ENCODE measurements around the gene POLR2E.
"Not testable (repeated sequence)": the region's sequence is repeated elsewhere in the genome, so short reads cannot be mapped to it uniquely, and the experiment has no call there.

The POLR2E gene

GRCh38 chr19:1125601-1126467, 30.7 kb upstream of the POLR2E start:
- DNase-seq, result no peak

- no peak for DNase-seq
Observed at GRCh38 chr19:1123885-1124677, 28.9 kb upstream of the POLR2E start.

- no peak for DNase-seq
Observed at GRCh38 chr19:1123381-1123780, 28.2 kb upstream of the POLR2E start.

- DNase-seq, result peak; percentile 59
Observed at GRCh38 chr19:1122972-1123363, 27.8 kb upstream of the POLR2E start.

GRCh38 chr19:1122021-1122971, 27.1 kb upstream of the POLR2E start:
- no peak for DNase-seq

- DNase-seq, result no peak
Observed at GRCh38 chr19:1121395-1121794, 26.2 kb upstream of the POLR2E start.

- DNase-seq, result no peak
Observed at GRCh38 chr19:1119475-1120217, 24.5 kb upstream of the POLR2E start.

GRCh38 chr19:1118999-1119398, 23.8 kb upstream of the POLR2E start:
- DNase-seq, result no peak

- DNase-seq, result no peak
Observed at GRCh38 chr19:1117654-1118053, 22.5 kb upstream of the POLR2E start.

GRCh38 chr19:1116726-1117581, 21.8 kb upstream of the POLR2E start:
- no peak for DNase-seq

GRCh38 chr19:1115646-1116420, 20.7 kb upstream of the POLR2E start:
- no peak for DNase-seq

- DNase-seq, result not testable (repeated sequence)
Observed at GRCh38 chr19:1114728-1115127, 19.6 kb upstream of the POLR2E start.

GRCh38 chr19:1113986-1114483, 18.9 kb upstream of the POLR2E start:
- DNase-seq, result no peak

GRCh38 chr19:1113030-1113985, 18.1 kb upstream of the POLR2E start:
- DNase-seq, result peak; percentile 88

GRCh38 chr19:1112268-1113029, 17.3 kb upstream of the POLR2E start:
- DNase-seq, result no peak

GRCh38 chr19:1111641-1112267, 16.6 kb upstream of the POLR2E start:
- no peak for DNase-seq

GRCh38 chr19:1110809-1111640, 15.8 kb upstream of the POLR2E start:
- DNase-seq, result no peak
